GM23338 (cell line): Measurements from ENCODE around the gene PDIA5.

Experiments
- EZH2 ChIP-seq: fragments of 200-600 bp; sonication (generic); IDR thresholded peaks from one replicate; pipeline ENCODE4 v1.8.0; 2017; ENCODE audit warnings: antibody characterized with exemption, mild to moderate bottlenecking, low read depth; ENCODE audit not compliant: unreplicated experiment
- POLR2AphosphoS5 ChIP-seq: IDR thresholded peaks from 2 replicates; pipeline ENCODE4 v1.6.1; 2016; ENCODE audit warnings: antibody characterized with exemption, low read depth
- TF ChIP-seq, protein P1 (sequence below), 2 experiments: fragments of 200-600 bp in 1 of 2; sonication (generic) in 1 of 2; conservative IDR thresholded peaks; 2 replicates each; pipeline versions ENCODE4 v1.5.1 to v1.6.1; 2016 to 2017; ENCODE audit warnings: antibody characterized with exemption in 2 of 2, low read depth in 2 of 2, mild to moderate bottlenecking in 2 of 2, moderate library complexity in 1 of 2

DNA sequence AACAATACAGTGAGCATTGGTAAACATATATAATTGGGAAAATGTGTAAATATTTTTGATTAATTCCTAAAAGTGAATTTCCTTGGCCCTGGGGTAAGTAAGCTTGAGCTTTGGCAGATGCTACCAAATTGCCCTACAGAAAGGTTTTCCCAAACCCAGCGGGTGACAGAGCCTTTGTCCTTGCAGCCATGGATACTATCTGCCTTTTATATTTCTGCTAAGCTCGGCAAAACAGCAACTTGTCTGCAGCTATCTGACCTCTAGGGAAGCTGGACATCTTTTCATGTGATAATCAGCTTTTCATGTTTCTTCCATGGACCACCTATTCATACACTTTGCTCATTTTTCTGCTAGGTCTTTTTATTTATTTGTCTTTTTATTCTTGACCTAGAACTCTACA lies 70.2 kb downstream of the PDIA5 start:
- TF ChIP-seq POLR2AphosphoS5, result no peak
- TF ChIP-seq, protein P1, sequence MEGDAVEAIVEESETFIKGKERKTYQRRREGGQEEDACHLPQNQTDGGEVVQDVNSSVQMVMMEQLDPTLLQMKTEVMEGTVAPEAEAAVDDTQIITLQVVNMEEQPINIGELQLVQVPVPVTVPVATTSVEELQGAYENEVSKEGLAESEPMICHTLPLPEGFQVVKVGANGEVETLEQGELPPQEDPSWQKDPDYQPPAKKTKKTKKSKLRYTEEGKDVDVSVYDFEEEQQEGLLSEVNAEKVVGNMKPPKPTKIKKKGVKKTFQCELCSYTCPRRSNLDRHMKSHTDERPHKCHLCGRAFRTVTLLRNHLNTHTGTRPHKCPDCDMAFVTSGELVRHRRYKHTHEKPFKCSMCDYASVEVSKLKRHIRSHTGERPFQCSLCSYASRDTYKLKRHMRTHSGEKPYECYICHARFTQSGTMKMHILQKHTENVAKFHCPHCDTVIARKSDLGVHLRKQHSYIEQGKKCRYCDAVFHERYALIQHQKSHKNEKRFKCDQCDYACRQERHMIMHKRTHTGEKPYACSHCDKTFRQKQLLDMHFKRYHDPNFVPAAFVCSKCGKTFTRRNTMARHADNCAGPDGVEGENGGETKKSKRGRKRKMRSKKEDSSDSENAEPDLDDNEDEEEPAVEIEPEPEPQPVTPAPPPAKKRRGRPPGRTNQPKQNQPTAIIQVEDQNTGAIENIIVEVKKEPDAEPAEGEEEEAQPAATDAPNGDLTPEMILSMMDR (conservative IDR thresholded peaks at IDR 0.05; ENCODE audit: low read depth in 2 of 2), result no peak
- TF ChIP-seq EZH2, result no peak
